WERI-Rb-1 (cell line): Measurements from ENCODE around the gene MMP17.
A peak's percentile ranks its signal among the peaks of the same experiment; 100 is the strongest.

ENCODE experiments used
- DNase-seq: peaks from one replicate; pipeline ENCODE4 v3.0.0-alpha.2; 2020
- H3K27ac ChIP-seq: fragments of 250-450 bp; sonication (Bioruptor Pico); 2 replicates; pipeline ENCODE4 v1.5.1; 2020; ENCODE audit warnings: mild to moderate bottlenecking, moderate library complexity
- H3K27me3 ChIP-seq: fragments of 250-450 bp; sonication (Bioruptor Pico); 2 replicates; pipeline ENCODE4 v1.5.1; 2021; ENCODE audit warnings: mild to moderate bottlenecking, low read depth, moderate library complexity; ENCODE audit not compliant: insufficient read depth, severe bottlenecking
- H3K36me3 ChIP-seq: fragments of 250-450 bp; sonication (Bioruptor Pico); 2 replicates; pipeline ENCODE4 v1.5.1; 2020; ENCODE audit warnings: mild to moderate bottlenecking, moderate library complexity
- H3K4me3 ChIP-seq: 2 replicates; pipeline ENCODE4 v1.5.1; 2011; ENCODE audit warnings: low read depth, mild to moderate bottlenecking, control low read depth, low read length
- H3K9me3 ChIP-seq: fragments of 250-450 bp; sonication (Bioruptor Pico); 2 replicates; pipeline ENCODE4 v1.5.1; 2021; ENCODE audit warnings: mild to moderate bottlenecking, moderate library complexity; ENCODE audit not compliant: severe bottlenecking
- CTCF ChIP-seq: IDR thresholded peaks from 2 replicates; pipeline ENCODE4 v1.5.1; 2011; ENCODE audit warnings: low read depth, mild to moderate bottlenecking, control low read depth, inconsistent platforms, low read length

The MMP17 gene

DNA sequence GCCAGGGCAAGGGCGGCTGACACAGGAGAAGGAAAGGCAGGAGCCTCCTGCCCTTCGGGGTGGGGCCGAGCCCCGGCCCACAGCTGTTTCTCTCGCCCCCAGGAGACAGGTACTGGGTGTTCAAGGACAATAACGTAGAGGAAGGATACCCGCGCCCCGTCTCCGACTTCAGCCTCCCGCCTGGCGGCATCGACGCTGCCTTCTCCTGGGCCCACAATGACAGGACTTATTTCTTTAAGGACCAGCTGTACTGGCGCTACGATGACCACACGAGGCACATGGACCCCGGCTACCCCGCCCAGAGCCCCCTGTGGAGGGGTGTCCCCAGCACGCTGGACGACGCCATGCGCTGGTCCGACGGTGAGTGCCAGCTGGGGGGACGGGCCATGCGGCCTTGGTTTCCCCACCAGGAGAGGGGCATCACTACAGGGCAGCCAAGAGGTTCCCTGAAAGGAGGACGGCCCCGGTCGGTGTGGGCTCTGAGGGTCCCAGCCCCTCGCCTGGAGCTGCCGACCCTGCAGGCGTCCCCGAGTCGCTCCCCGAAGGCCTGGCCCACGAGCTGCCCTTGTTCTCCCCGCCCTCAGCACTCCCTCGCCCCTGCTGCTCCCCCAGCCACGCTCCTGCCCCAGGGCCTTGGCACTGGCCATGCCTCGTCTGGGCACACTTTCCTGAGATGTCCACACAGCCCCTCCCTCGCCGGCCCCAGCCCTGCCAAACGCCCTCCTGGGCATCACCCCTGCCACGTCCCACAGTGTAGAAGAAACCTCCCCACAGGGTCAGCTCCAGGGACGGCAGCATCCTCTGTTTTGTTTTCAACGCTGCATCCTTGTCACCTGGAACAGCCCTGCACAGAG lies 21.7 kb downstream of the MMP17 start:
- no peaks in the 10 kb centered on the region for H3K9me3 ChIP-seq
- no peak overlapping the region for H3K4me3 ChIP-seq
- no peaks in the 10 kb centered on the region; the same call in none of the 2 replicates for H3K36me3 ChIP-seq
- no peaks in the 10 kb centered on the region for H3K27me3 ChIP-seq
- H3K27ac ChIP-seq, result no peak overlapping the region
- TF ChIP-seq CTCF, result no peak
- DNase-seq, result no peak

DNA sequence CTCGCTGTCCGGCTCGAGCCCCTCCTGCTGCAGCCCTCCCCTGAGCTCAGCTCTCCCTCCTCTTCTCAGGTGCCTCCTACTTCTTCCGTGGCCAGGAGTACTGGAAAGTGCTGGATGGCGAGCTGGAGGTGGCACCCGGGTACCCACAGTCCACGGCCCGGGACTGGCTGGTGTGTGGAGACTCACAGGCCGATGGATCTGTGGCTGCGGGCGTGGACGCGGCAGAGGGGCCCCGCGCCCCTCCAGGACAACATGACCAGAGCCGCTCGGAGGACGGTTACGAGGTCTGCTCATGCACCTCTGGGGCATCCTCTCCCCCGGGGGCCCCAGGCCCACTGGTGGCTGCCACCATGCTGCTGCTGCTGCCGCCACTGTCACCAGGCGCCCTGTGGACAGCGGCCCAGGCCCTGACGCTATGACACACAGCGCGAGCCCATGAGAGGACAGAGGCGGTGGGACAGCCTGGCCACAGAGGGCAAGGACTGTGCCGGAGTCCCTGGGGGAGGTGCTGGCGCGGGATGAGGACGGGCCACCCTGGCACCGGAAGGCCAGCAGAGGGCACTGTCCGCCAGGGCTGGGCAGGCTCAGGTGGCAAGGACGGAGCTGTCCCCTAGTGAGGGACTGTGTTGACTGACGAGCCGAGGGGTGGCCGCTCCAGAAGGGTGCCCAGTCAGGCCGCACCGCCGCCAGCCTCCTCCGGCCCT lies 22.8 kb downstream of the MMP17 start:
- no peak overlapping the region for H3K4me3 ChIP-seq
- H3K27ac ChIP-seq, result no peak overlapping the region
- H3K36me3 ChIP-seq, result no peaks in the 10 kb centered on the region; the same call in 1 of the 2 replicates
- H3K27me3 ChIP-seq, result no peaks in the 10 kb centered on the region
- DNase-seq, result no peak
- TF ChIP-seq CTCF, result peak; percentile 62
- no peaks in the 10 kb centered on the region for H3K9me3 ChIP-seq

DNA sequence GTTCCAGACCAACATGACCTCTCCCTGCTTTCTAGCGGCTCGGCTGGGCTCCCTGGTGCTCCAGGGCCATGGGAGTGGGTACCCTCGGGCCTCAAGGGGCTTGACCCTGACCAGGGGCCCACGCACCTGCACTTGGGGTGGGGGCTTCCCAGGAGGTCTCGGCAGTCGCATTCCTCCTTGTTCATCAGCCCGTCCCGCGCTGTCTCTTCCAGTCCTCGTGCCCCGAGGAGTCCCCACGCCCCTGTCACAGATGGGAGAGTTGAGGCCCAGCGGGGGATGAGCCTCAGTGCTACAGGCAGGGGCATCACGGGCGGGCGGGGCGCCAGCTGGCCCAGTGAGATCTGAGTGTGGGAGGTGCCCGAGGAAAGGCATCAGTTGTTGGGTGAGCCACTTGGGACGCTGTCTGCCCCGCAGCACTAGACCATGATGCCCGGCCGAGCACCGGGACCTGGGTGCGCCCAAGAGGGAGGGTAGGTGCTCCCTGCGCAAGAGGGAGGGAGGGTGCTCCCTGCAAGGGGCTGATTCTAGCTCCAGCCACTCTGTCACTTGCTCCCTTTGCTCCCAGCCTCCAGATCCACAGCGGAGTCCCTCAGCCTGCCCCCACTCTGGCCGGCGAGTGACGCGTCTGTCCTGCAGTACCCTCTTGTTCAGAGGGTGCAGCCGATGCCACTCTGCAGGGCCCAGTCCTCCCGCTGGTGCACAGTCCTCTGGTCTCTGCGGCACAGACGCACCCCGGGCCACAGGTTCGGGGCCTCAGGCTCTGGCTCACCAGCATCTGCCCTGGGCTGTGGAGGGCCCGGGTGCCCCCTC lies 23.8 kb downstream of the MMP17 start:
- TF ChIP-seq CTCF, result no peak
- peaks cover under 1% of the 10 kb centered on the region for H3K9me3 ChIP-seq

DNA sequence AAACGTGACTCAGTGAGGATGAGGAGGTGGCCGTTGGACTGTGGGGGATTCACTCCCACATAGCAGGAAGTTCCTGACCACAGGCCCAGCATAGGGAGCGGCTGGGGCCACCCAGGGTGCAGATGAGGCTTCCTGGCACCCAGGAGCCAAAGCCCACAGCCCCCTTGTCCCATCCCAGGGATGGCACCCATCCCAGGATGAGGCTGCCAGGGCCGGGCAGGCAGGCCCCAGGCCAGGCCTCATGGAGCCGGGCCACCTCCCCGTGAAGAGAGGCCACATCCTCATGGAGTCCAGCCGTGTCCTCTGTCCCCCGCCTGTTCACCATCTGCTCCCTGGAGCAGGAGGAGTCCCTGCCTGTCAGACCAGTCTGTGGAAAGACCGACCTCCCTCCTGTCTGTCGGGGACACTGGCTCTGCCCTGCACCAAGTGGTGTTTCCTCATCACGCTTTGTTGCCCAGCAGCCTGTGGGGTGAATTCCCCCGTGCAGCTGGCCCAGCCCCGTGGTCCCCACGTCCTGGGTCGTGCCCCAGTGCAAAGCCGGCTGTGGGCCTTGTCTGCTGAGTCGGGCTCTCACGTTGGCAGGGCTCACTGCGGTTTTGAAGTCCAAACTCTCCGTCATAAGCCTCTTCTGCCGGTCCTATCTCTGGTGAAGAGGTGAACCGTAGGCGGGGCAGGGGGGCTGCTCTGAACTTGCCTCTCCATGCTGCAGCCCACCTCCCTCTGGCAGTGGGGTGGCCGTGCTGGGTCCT lies 24.5 kb downstream of the MMP17 start:
- no peaks in the 10 kb centered on the region for H3K27me3 ChIP-seq
- H3K27ac ChIP-seq, result peak overlapping the region; percentile 56
- no peak overlapping the region for H3K4me3 ChIP-seq
- no peak for TF ChIP-seq CTCF
- no peaks in the 10 kb centered on the region; the same call in 1 of the 2 replicates for H3K36me3 ChIP-seq
- H3K9me3 ChIP-seq, result peaks cover 3% of the 10 kb centered on the region
- DNase-seq, result peak; percentile 57

More for the DNA sequence above, 23.8 kb downstream of the MMP17 start:
- H3K4me3 ChIP-seq, result no peak overlapping the region
- peak overlapping the region; percentile 56 for H3K27ac ChIP-seq
- no peaks in the 10 kb centered on the region for H3K27me3 ChIP-seq
- no peak for DNase-seq
- no peaks in the 10 kb centered on the region; the same call in 1 of the 2 replicates for H3K36me3 ChIP-seq
